Cardiac fibroblast (primary cell): ENCODE data around the gene TENM4.

Source experiments
- DNase-seq, 2 donors: peaks; one replicate each; pipeline versions ENCODE4 v3.0.0 to v3.0.0-alpha.2; 2010; ENCODE audit warnings: low read depth in 2 of 2
- H3K4me3 ChIP-seq, 2 donors: replicated peaks in 1 of 2; 1 replicate in 1 of 2; 2 replicates in 1 of 2; pipeline ENCODE4 v1.5.1; 2011; ENCODE audit warnings: low read depth in 2 of 2, low read length in 2 of 2, mild to moderate bottlenecking in 2 of 2, moderate library complexity in 1 of 2
- TF ChIP-seq, protein P1 (sequence below): IDR thresholded peaks from one replicate; pipeline ENCODE4 v1.5.1; 2011; ENCODE audit warnings: low read depth, mild to moderate bottlenecking, low read length, inconsistent platforms

The TENM4 gene

DNA sequence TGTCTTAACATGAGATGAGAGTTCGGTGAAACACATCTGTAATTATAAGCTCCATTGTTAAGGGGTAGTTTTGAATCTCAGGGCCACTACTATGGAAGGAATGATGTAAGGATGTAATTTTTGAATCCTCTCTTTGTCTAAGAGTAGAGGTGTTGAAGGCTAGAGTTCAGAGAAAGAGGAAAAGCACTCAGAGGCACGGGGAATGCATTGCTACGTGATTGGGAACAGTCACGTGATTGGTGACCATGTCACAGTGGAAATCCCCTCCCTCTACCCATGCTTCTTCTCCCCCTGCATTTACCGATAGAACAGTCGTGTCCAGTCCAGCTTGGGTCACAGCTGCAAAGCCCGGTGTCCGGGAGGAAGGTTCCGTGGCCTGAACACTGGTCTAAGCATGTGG is 635.8 kb downstream of the TENM4 start:
- no peak overlapping the region for H3K4me3 ChIP-seq
- TF ChIP-seq, protein P1, sequence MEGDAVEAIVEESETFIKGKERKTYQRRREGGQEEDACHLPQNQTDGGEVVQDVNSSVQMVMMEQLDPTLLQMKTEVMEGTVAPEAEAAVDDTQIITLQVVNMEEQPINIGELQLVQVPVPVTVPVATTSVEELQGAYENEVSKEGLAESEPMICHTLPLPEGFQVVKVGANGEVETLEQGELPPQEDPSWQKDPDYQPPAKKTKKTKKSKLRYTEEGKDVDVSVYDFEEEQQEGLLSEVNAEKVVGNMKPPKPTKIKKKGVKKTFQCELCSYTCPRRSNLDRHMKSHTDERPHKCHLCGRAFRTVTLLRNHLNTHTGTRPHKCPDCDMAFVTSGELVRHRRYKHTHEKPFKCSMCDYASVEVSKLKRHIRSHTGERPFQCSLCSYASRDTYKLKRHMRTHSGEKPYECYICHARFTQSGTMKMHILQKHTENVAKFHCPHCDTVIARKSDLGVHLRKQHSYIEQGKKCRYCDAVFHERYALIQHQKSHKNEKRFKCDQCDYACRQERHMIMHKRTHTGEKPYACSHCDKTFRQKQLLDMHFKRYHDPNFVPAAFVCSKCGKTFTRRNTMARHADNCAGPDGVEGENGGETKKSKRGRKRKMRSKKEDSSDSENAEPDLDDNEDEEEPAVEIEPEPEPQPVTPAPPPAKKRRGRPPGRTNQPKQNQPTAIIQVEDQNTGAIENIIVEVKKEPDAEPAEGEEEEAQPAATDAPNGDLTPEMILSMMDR, result no peak
- no peak for DNase-seq

DNA sequence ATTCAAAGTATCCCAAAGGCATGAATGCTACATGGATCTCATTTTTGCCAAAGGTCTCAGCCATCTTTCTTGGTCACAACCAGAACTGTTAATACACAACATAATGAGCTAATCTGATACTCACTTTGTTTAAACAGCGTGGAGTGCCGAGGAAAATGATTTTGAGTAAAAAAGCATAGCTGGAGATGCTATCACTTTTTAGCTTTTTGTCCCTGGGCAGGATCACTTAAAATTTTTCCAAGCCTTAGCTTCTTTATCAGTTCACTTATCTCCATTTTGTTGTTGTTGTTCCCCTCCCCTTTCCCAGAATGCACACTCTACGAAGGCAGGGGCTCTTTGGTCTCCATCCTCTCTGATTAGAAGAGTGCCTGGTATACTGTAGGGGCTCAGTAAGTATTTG is 636.8 kb downstream of the TENM4 start:
- TF ChIP-seq, protein P1, result no peak
- DNase-seq, result no peak
- H3K4me3 ChIP-seq, result no peak overlapping the region

DNA sequence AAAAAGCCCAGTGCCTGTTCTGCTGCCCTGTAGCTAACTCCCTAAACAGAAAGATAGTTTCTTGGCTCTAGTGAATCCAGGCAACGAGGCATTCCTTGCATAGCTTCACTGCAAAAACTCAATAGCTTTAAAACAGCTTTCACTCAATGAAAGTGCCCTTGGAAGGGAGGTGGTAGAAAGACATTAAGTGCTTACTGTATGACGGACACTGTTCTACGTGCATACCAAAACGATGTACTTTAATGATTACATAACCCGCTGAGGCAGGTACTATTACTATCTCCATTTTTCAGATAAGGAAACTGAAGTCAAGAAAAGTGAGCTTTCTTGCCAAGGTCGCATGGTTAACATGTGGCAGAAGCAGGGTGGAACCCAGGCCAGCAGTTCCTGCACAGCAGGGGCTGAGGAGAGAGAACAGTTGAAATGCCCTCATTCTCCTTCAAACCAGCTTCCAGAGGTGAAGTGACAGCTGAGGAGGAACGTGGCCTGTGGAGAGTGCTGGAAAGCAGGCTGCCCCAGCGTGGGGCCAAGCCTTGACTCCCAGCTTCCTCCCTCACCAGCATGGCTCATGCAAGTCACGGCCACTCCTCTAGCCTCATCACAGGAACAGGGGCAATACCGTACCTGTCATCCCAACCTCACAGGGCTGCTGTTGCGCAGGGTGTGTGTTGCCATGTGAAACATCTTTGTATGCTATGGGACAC is 638.6 kb downstream of the TENM4 start:
- TF ChIP-seq, protein P1, result no peak
- peak; percentile 21 to 41 for DNase-seq
- H3K4me3 ChIP-seq, result no peak overlapping the region

DNA sequence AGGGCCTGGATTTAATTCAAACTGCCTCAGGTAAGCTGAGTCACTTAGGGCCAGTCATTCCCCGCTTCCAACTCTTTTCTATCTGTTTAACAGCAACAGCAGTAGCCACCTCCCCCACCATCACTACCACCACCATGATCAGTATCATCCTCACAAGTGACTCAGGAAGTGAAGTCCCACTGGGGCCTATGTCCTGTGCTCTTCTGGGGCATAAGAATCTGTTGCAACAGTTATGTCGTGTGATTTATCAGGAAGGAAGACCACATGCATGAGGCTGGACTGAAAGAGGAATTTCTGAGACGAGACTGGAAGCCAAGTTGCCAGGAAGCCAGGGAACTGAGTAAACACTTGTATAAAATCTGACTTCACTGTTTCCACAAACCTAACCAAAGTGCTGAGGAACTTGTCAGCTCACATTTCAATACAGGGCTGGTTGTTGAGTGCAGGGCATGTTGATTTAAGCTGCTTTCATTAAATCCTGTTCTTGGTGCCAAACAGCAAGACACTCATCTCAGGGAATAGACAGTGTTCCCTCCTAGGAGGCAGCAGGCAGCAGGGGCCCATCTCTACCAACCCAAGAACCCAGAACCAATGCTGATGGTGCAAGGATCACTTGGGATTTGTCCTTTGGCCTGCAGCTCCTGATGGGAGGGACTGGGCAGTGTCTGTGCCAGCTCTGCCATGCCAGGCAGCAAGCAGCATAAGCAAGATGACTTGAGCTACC is 639.5 kb downstream of the TENM4 start:
- no peak overlapping the region for H3K4me3 ChIP-seq
- DNase-seq, result peak; percentile 94 to 96
- TF ChIP-seq, protein P1, result no peak

DNA sequence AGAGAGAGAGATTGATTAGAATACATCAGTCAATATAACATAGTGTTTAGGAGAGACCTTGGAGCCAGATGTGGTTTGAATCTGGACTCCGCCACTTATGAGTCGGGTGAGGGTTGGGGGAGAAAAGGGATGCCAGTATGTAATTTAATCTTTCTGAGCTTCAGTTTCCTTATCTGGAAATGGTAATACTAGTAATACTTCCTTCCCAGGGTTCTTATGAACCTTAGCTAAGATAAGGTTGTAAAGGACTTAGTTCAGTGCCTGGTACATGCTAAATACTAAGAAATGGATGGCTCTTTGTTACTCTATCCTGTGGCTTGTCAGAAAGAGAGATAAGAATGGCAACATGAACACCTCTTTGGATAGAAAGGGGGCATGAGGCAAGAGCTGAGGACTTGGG is 640.1 kb downstream of the TENM4 start:
- TF ChIP-seq, protein P1, result no peak
- DNase-seq, result peak in 1 of 2 donors; percentile 34
- no peak overlapping the region for H3K4me3 ChIP-seq

DNA sequence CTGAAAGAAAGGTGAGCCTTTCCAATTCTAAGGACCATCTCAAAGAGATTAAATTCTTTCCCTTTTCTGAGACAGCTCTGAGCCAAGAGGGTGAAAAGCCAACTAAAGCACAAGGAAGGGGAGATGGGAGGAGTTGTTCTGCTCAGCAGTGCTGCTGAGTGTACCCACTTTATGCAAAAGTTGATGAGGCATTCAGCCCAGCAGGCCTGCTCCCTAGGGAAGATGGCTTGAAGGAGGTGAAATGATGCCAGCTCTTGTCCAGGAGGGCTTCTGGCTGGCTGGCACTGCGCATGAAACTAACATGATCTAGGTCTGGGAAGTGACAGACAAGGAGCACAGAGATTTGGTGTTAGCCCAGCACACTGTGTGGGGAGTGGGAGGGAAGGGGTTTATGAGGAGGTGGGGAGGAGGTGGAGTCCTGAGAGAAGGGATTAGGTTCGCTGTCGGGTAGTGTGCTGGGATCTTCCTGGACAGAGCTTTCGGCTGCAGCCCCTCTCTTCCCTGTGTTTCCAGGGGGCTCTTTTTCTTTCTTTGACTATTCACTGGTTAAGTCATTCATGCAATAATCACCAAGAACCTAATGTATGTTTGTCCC is 640.6 kb downstream of the TENM4 start:
- DNase-seq, result peak in 1 of 2 donors; percentile 43
- H3K4me3 ChIP-seq, result no peak overlapping the region
- TF ChIP-seq, protein P1, result no peak
